OCI-LY1 (cell line): ENCODE measurements around the gene BHLHE40.

Experiments used
- CTCF ChIP-seq: fragments of 200-600 bp; sonication (generic), shearing (Covaris generic); IDR thresholded peaks from 2 replicates; pipeline ENCODE4 v1.5.1; 2017; ENCODE audit warnings: mild to moderate bottlenecking, antibody characterized with exemption, low read length, moderate library complexity, mixed read lengths
- EZH2 ChIP-seq: fragments of 200-600 bp; sonication (generic), shearing (Covaris generic); IDR thresholded peaks from 2 replicates; pipeline ENCODE4 v1.8.0; 2017; ENCODE audit warnings: borderline replicate concordance, mixed run types, mild to moderate bottlenecking, antibody characterized with exemption, low read length, moderate library complexity, mixed read lengths

- TF ChIP-seq EZH2 (no peak), CTCF (no peak)
Measured at GRCh38 chr3:4982773-4983738, 3.8 kb downstream of the BHLHE40 start.
